ENCODE measurements around the gene CYP3A7.
"Not testable (repeated sequence)": the region's sequence is repeated elsewhere in the genome, so short reads cannot be mapped to it uniquely, and the experiment has no call there.

The CYP3A7 gene

GRCh38 chr7:99755085-99755484, 20.1 kb upstream of the CYP3A7 start:
- Histone ChIP-seq H3K79me2 (ENCODE audit: insufficient read depth, low read length) (no peaks in the 10 kb centered on the region), H3K9ac (ENCODE audit: low read depth, low read length, poor library complexity, severe bottlenecking) (no peak overlapping the region), H3K4me3 (ENCODE audit: low read length, poor library complexity, severe bottlenecking) (no peak overlapping the region), H3K9me2 (replicated peaks; ENCODE audit: low read depth, low read length) (no peaks in the 10 kb centered on the region), H3K4me2 (ENCODE audit: low read depth, low read length, poor library complexity, severe bottlenecking) (no peak overlapping the region), H3K36me3 (ENCODE audit: insufficient read depth, low read length) (no peaks in the 10 kb centered on the region), H3K4me1 (ENCODE audit: insufficient read depth, low read length, poor library complexity, severe bottlenecking) (no peaks in the 10 kb centered on the region), H3F3A (ENCODE audit: low read depth) (no peaks in the 10 kb centered on the region), H4K20me1 (ENCODE audit: insufficient read depth, low read length, poor library complexity, severe bottlenecking) (no peaks in the 10 kb centered on the region), H3K9me3 (ENCODE audit: insufficient read depth, low read depth, low read length) (no peaks in the 10 kb centered on the region), H3K27me3 (ENCODE audit: insufficient read depth, low read length, poor library complexity, severe bottlenecking) (no peaks in the 10 kb centered on the region), H2AFZ (ENCODE audit: low read length) (no peak overlapping the region)
- TF ChIP-seq EZH2phosphoT487 (IDR thresholded peaks at IDR 0.05; ENCODE audit: borderline replicate concordance) (no peak), CTCF (conservative IDR thresholded peaks at IDR 0.05; ENCODE audit: low read length) (no peak)

GRCh38 chr7:99752356-99752755, 17.4 kb upstream of the CYP3A7 start:
- Histone ChIP-seq H4K20me1 (ENCODE audit: insufficient read depth, low read length, poor library complexity, severe bottlenecking) (no peaks in the 10 kb centered on the region), H3F3A (ENCODE audit: low read depth) (no peaks in the 10 kb centered on the region), H3K4me1 (ENCODE audit: insufficient read depth, low read length, poor library complexity, severe bottlenecking) (peaks cover 7% of the 10 kb centered on the region), H3K4me2 (ENCODE audit: low read depth, low read length, poor library complexity, severe bottlenecking) (no peak overlapping the region), H3K9ac (ENCODE audit: low read depth, low read length, poor library complexity, severe bottlenecking) (no peak overlapping the region), H3K9me2 (replicated peaks; ENCODE audit: low read depth, low read length) (no peaks in the 10 kb centered on the region), H3K79me2 (ENCODE audit: insufficient read depth, low read length) (no peaks in the 10 kb centered on the region), H3K4me3 (ENCODE audit: low read length, poor library complexity, severe bottlenecking) (no peak overlapping the region), H2AFZ (ENCODE audit: low read length) (no peak overlapping the region), H3K27me3 (ENCODE audit: insufficient read depth, low read length, poor library complexity, severe bottlenecking) (no peaks in the 10 kb centered on the region), H3K36me3 (ENCODE audit: insufficient read depth, low read length) (no peaks in the 10 kb centered on the region), H3K9me3 (ENCODE audit: insufficient read depth, low read depth, low read length) (no peaks in the 10 kb centered on the region)
- TF ChIP-seq EZH2phosphoT487 (IDR thresholded peaks at IDR 0.05; ENCODE audit: borderline replicate concordance), result no peak

GRCh38 chr7:99751322-99752052, 16.5 kb upstream of the CYP3A7 start:
- H3F3A ChIP-seq (ENCODE audit: low read depth); H3K4me1 ChIP-seq (ENCODE audit: insufficient read depth, low read length, poor library complexity, severe bottlenecking); H3K4me2 ChIP-seq (ENCODE audit: low read depth, low read length, poor library complexity, severe bottlenecking); H3K4me3 ChIP-seq (ENCODE audit: low read length, poor library complexity, severe bottlenecking); H3K9me3 ChIP-seq (ENCODE audit: insufficient read depth, low read depth, low read length); H3K79me2 ChIP-seq (ENCODE audit: insufficient read depth, low read length); H3K27me3 ChIP-seq (ENCODE audit: insufficient read depth, low read length, poor library complexity, severe bottlenecking); H2AFZ ChIP-seq (ENCODE audit: low read length); H3K9me2 ChIP-seq (replicated peaks; ENCODE audit: low read depth, low read length); H4K20me1 ChIP-seq (ENCODE audit: insufficient read depth, low read length, poor library complexity, severe bottlenecking); H3K36me3 ChIP-seq (ENCODE audit: insufficient read depth, low read length); H3K9ac ChIP-seq (ENCODE audit: low read depth, low read length, poor library complexity, severe bottlenecking): not testable (repeated sequence)

GRCh38 chr7:99748846-99749579, 14.0 kb upstream of the CYP3A7 start:
- H3K4me2 ChIP-seq (ENCODE audit: low read depth, low read length, poor library complexity, severe bottlenecking), result no peak overlapping the region
- no peaks in the 10 kb centered on the region for H3K9me2 ChIP-seq (replicated peaks; ENCODE audit: low read depth, low read length)
- TF ChIP-seq EZH2phosphoT487 (IDR thresholded peaks at IDR 0.05; ENCODE audit: borderline replicate concordance) (no peak), CTCF (conservative IDR thresholded peaks at IDR 0.05; ENCODE audit: low read length) (no peak)
- no peaks in the 10 kb centered on the region for H3K9me3 ChIP-seq (ENCODE audit: insufficient read depth, low read depth, low read length)
- H3K79me2 ChIP-seq (ENCODE audit: insufficient read depth, low read length), result no peaks in the 10 kb centered on the region
- no peaks in the 10 kb centered on the region for H4K20me1 ChIP-seq (ENCODE audit: insufficient read depth, low read length, poor library complexity, severe bottlenecking)
- no peak overlapping the region for H3K4me3 ChIP-seq (ENCODE audit: low read length, poor library complexity, severe bottlenecking)
- H3K27me3 ChIP-seq (ENCODE audit: insufficient read depth, low read length, poor library complexity, severe bottlenecking), result no peaks in the 10 kb centered on the region
- H2AFZ ChIP-seq (ENCODE audit: low read length), result no peak overlapping the region
- peaks cover 7% of the 10 kb centered on the region for H3K4me1 ChIP-seq (ENCODE audit: insufficient read depth, low read length, poor library complexity, severe bottlenecking)
- no peak overlapping the region for H3K9ac ChIP-seq (ENCODE audit: low read depth, low read length, poor library complexity, severe bottlenecking)
- H3F3A ChIP-seq (ENCODE audit: low read depth), result no peaks in the 10 kb centered on the region
- H3K36me3 ChIP-seq (ENCODE audit: insufficient read depth, low read length), result no peaks in the 10 kb centered on the region

- H3K4me1 ChIP-seq (ENCODE audit: insufficient read depth, low read length, poor library complexity, severe bottlenecking); H3K36me3 ChIP-seq (ENCODE audit: insufficient read depth, low read length); H4K20me1 ChIP-seq (ENCODE audit: insufficient read depth, low read length, poor library complexity, severe bottlenecking): not testable (repeated sequence)
These were observed 11.9 kb upstream of the CYP3A7 start for GRCh38 chr7:99746915-99747314.

GRCh38 chr7:99745395-99745794, 10.4 kb upstream of the CYP3A7 start:
- not testable (repeated sequence) for H3K27me3 ChIP-seq (ENCODE audit: insufficient read depth, low read length, poor library complexity, severe bottlenecking); H3K9ac ChIP-seq (ENCODE audit: low read depth, low read length, poor library complexity, severe bottlenecking)

More at GRCh38 chr7:99746915-99747314, 11.9 kb upstream of the CYP3A7 start:
- H3K79me2 ChIP-seq (ENCODE audit: insufficient read depth, low read length); H3K9me3 ChIP-seq (ENCODE audit: insufficient read depth, low read depth, low read length); H3F3A ChIP-seq (ENCODE audit: low read depth); H3K4me3 ChIP-seq (ENCODE audit: low read length, poor library complexity, severe bottlenecking); H3K27me3 ChIP-seq (ENCODE audit: insufficient read depth, low read length, poor library complexity, severe bottlenecking); H3K9ac ChIP-seq (ENCODE audit: low read depth, low read length, poor library complexity, severe bottlenecking); H3K4me2 ChIP-seq (ENCODE audit: low read depth, low read length, poor library complexity, severe bottlenecking); H2AFZ ChIP-seq (ENCODE audit: low read length); H3K9me2 ChIP-seq (replicated peaks; ENCODE audit: low read depth, low read length): not testable (repeated sequence)

More at GRCh38 chr7:99745395-99745794, 10.4 kb upstream of the CYP3A7 start:
- H3K79me2 ChIP-seq (ENCODE audit: insufficient read depth, low read length); H3K36me3 ChIP-seq (ENCODE audit: insufficient read depth, low read length); H3K4me2 ChIP-seq (ENCODE audit: low read depth, low read length, poor library complexity, severe bottlenecking); H3K9me2 ChIP-seq (replicated peaks; ENCODE audit: low read depth, low read length); H3K4me3 ChIP-seq (ENCODE audit: low read length, poor library complexity, severe bottlenecking); H2AFZ ChIP-seq (ENCODE audit: low read length); H3K9me3 ChIP-seq (ENCODE audit: insufficient read depth, low read depth, low read length); H4K20me1 ChIP-seq (ENCODE audit: insufficient read depth, low read length, poor library complexity, severe bottlenecking); H3F3A ChIP-seq (ENCODE audit: low read depth): not testable (repeated sequence)
- H3K4me1 ChIP-seq (ENCODE audit: insufficient read depth, low read length, poor library complexity, severe bottlenecking), result peaks cover 11% of the 10 kb centered on the region
